Activated CD4-positive, alpha-beta T cell treated with anti-CD3 and anti-CD28 coated beads for 1 hour (primary cell): ENCODE measurements around the gene CAVIN4.

ENCODE experiments used
- DNase-seq: peaks from one replicate; pipeline ENCODE4 v3.0.0-alpha.2; 2020

CAVIN4 gene, protein sequence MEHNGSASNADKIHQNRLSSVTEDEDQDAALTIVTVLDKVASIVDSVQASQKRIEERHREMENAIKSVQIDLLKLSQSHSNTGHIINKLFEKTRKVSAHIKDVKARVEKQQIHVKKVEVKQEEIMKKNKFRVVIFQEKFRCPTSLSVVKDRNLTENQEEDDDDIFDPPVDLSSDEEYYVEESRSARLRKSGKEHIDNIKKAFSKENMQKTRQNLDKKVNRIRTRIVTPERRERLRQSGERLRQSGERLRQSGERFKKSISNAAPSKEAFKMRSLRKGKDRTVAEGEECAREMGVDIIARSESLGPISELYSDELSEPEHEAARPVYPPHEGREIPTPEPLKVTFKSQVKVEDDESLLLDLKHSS

DNA sequence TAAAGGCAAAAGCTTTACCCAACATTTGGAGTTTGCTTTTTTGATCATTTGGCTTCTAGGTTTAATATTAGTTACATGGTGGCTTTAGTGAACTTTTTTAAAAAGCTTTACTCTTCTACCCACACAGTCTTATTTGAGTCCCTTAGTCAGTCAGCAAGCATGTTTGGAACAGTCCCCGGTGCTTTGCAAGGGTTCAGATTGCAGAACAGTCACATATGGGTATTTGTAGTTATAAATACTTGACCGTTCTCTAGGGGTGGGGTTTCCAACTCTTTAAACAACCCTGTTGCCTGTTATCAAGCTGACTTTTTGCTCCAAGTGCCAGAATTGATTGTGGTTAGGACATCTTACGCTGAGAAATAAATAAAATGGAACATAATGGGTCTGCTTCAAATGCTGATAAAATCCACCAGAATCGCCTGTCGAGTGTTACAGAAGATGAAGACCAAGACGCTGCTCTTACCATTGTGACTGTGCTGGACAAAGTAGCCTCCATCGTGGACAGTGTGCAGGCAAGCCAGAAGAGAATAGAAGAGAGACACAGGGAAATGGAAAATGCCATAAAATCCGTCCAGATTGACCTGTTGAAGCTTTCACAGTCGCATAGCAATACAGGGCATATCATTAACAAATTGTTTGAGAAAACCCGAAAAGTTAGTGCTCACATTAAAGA lies at the start of gene CAVIN4:
TSS of gene CAVIN4 (plus strand) at position 304 of the 673 bp plus-strand sequence. CDS start at position 369, 65 bp downstream.
- DNase-seq: no peak

DNA sequence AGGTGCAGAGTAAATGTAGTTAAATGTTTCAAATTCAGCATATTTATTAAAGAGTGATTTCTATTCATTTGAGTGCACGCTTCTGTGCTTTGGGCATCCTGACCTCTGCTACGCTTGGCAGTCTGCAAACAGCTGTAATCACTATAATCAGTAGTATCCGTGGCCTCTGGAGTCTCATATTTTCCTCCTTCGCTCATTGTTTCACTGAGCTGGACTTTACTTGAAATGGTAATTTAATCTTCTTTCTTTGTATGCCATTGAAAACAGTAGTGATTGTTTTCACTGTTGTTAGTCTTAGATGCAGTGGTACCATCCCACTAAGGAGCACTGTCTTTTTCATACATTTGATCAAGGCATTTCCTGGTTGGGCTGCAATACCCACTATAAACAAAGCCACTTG lies 43.5 kb upstream of the CAVIN4 start:
- DNase-seq: no peak

DNA sequence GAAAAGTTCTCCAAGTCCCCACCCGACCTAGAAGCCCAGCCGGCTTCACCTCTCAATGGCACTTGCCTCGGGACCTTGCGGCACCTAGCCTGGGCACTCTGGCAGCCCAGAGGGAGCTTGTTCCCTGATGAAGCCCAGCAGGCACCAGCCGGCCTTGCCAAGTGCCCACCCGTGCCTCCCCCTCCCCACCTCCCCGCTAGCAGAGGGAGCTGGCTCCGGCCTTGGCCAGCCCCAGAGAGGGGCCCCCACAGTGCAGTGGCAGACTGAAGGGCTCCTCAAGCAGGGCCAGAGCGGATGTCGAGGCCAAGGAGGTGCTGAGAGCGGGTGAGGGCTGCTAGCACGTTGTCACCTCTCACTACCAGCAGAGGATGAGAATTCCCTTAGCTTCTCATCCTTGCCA lies 37.6 kb upstream of the CAVIN4 start:
- DNase-seq: no peak

DNA sequence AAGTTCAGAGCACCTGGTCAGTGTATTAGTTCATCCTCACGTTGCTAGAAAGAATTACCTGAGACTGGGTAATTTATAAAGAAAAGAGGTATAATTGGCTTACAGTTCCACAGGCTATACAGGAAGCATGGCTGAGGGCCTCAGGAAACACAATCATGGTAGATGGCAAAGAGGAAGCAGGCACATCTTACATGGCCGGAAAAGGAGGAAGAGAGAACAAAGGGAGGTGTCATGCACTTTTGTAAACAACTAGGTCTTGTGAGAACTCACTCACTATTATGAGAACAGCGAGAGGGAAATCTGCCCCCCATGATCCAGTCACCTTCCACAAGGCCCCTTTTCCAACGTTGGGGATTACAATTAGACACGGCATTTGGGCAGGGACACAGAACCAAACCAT lies 28.8 kb upstream of the CAVIN4 start:
- DNase-seq: no peak

DNA sequence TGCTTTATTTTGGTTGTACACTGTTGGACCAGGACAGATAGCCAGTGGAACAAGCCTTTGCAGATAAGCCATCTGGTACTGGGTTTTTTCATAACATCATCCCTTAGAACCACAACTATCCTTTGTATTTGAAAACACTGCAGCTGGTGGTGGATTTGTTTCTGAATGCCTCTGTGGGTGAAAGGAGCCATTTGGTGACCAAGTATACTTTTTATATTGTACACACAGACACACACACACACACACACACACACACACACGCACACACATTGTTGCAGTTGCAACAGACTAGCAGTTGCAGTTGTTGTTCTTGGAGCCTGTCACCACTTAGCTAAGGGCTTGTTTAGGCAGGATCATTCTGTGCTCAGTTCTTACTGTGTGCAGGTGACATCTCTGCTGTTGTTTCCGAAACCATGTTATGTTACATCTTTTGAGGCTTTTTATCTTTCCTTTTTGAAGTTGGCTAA lies 22.9 kb upstream of the CAVIN4 start:
- DNase-seq: no peak

DNA sequence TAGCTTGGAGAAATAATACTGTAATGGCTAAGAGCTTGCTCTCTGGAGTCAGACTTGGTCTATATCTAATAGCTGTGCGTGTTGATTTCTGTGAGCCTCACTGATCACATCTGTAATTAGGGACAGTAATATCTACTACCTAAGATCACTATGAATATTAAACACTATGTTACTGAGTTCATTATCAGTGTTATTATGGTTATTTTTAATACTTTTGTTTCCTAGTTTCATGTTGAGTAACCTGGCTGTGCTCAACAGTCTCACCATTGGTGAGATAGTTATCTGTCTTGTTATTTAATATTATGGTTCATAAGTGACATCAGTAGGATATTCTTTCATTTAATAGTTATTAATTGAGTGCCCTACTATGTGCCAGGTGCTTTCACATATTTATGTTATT lies 22.4 kb upstream of the CAVIN4 start:
- DNase-seq: no peak

DNA sequence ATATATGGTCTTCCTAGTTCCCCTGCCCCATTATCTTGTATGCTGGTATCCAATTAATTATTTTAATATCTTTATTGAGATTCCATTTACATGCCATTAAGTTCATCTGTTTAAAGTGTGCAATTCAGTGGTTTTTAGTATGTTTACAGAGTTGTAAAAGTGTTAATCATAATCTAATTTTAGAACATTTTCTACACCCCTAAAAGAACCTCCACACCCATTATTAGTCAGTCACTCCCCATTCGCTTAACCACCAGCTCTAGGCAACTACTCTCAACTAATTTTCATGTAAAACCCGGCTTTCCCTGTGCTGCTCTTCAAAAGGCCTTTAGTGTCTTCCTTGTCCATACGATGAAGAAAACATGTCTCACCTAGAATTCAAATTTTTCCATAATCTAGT lies 20.8 kb upstream of the CAVIN4 start:
- DNase-seq: no peak

DNA sequence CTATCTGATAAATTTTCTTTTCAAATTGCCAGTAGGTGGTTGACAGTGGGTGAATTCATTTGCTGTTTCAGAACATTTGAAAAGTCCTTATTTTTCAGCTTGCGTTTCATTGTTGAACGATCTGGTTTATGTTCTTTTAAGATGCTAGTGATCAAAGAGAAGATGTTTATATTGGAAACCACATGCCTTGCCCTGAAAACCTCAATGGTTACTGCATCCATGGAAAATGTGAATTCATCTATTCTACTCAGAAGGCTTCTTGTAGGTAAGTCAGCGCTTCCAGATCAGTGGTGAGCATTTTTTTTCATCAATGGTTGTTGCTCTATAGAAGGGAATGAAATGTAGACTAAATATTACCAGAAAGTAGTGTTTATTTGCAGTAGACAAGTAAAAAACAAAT lies 16.6 kb upstream of the CAVIN4 start:
- no peak for DNase-seq

DNA sequence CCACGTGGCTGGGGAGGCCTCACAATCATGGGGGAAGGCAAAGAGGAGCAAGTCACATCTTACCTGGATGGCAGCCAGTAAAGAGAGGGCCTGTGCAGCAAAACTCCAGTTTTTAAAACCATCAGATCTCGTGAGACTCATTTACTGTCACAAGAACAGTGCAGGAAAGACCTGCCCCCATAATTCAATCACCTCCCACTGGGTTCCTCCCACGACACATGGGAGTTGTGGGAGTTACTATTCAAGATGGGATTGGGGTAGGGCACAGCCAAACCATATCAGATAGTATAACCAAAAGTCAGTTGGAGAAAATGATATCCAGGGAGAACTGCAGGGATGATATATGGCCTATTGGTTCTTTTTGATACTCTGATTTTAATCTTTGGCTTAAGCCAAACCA lies 10.0 kb upstream of the CAVIN4 start:
- DNase-seq: no peak

DNA sequence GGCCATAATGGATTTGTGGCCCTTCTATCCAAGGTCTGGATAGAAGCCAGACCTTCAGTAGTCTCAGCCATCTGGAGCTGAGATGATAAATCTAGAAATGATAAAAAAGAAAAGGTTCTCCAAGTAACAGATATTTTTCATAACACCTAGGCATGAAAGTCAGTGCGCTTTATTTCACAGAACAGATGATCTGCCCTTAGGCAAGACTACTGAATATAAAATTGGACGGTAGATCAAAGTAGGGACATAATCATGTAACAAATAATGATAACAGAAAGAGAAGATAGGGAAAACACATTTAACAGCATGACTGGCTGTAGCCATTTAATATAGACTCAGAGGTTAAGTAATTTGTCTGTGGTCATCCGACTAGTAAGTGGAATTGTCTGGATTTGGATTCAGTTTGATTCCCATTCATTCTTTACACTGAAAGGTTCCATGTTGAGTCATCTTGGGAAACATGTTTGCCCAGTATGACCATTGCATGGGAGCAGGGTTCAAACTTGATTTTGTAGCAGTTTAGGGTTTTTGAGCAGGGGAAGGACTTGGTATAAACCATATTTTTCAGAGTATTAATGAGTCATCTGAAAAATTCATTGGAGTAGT lies 4.1 kb upstream of the CAVIN4 start:
- no peak for DNase-seq

DNA sequence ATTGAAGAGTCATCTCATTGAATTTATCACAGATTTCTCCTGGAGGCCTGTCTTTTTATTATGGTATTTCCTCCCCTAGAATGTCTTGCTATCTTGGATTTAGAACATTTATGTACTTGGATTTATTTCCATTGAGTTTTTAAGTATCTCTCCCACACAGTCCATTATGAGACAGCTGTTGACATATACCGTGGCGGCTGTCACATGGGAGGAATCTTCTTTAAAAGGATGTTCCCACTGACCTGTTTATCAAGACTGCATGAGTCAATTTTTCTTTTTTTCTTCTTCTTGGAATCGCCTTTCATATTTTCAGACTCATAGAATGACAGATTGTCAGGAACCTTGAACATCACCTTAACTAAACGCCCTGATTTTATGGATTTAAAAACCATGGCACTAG lies 2.9 kb upstream of the CAVIN4 start:
- DNase-seq: no peak

DNA sequence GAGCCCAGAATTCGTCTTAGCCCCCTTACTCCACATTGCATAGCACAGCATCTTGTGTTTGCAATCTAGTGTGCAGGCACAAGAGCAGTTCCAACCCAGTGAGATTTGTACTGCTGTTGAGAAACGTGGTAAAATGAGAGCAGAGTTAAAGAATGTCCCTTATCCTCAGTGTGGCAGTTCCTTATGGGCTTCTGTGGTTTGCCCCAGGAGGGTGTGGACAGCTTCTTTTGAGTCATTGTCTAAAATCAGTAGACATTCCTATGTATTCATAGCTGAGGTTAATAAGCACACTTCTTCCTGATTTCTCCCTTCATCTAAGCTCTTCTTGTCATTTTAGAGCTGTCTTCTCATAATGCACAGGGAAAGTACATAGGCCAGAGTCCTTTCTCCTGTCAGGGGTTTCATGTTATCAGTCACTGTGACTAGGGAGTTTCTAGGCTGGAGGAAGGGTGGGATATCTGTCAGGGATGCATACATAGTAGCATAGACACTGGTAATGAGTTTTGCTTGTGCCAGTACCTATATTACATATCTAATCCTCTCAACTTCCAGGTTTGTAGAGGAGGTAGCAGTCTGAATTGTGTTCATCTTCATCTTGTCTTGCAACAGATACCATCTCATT lies 2.0 kb upstream of the CAVIN4 start:
- no peak for DNase-seq

DNA sequence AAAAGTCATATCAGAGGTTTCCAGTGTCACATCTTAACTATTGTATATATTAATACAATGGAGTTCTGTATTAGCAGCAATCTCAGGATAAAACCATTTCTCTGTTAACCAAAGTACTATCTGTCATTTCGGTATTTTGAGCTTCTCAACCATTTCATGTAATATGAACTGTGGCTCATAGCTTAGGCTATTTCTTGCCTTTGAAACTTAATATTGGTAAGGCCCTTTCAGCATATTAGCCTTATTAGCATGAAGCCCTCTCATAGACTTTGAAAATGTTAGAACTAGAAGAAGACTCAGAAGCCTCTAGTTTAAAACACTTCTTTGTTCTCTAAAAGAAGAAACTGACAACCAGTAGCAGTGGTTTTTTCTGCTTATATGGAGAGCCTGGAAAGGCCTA lies 731 bp downstream of the CAVIN4 start:
- DNase-seq: no peak

DNA sequence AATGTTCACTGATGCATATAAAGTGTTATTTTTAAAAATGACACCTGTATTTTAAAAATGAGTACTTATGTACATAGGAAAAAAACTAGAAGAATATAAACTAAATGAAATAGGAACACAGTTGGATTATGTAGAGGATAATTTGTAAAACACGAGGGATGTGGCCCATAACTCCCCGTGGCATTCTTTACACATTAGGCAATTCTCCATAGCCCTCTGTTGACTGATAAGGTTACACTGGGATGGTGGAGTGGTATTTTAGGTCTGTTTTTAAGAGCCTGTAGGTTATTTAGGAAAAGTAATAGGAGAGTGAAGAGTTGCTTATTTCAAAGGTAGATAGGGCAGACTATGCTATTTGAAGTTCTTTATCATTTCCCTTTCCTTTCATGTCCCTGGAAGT lies 1.8 kb downstream of the CAVIN4 start:
- DNase-seq: no peak

DNA sequence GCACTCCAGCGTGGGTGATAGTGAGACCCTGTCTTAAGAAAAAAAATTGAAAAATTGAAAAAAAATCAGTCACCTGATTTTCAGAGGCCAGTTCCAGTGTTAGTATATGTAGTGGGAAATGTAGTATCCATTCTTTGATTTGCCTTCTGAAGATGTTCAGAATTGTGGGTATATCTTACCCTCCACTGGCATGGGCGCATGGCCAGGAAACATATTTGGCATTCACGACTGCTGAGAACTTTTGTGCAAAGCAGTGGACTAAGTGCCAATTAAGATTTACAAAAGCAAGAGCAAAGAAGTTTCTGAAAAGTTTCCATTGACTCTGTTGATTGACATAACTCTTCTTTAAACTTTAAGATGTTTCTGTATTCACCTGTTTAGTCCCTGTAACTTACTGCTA lies 2.4 kb downstream of the CAVIN4 start:
- no peak for DNase-seq

DNA sequence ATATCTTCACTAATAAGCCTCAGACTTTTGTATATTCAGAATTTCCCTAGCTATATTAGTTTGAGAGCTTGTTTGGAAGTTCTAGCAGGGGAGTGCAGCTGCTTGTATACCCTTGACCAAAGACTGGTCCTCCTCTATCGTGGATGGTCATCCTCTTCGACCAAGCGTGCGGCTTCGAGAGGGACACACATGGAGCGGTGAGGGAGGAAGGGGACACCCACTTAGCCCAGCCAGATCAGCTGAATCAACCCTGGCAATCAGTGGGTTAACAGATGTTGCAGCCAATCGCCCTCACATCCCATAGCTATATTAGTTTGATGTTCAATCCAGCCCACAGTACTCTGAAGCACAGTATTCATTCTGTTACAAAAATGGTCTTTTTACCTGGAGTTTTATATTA lies 3.2 kb downstream of the CAVIN4 start:
- DNase-seq: no peak

DNA sequence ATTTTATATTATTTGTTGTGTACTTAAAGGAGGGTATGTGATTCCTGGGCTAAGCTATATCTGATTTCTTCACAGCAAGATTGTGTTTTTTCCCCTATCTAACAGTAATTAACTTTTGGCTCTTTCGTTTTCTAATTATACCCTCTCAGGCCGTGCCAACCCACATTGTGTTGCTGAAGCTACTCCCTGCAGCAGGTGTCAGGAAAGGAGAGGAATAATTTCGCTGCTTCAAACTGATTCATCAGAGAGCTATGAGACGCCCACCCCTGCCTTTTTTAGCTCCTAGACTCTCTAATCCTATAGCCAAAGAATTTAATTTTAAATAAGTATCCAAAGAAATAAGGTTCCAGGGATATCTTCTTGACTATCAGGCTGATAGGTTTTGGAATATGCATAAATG lies 3.8 kb downstream of the CAVIN4 start:
- DNase-seq: no peak

DNA sequence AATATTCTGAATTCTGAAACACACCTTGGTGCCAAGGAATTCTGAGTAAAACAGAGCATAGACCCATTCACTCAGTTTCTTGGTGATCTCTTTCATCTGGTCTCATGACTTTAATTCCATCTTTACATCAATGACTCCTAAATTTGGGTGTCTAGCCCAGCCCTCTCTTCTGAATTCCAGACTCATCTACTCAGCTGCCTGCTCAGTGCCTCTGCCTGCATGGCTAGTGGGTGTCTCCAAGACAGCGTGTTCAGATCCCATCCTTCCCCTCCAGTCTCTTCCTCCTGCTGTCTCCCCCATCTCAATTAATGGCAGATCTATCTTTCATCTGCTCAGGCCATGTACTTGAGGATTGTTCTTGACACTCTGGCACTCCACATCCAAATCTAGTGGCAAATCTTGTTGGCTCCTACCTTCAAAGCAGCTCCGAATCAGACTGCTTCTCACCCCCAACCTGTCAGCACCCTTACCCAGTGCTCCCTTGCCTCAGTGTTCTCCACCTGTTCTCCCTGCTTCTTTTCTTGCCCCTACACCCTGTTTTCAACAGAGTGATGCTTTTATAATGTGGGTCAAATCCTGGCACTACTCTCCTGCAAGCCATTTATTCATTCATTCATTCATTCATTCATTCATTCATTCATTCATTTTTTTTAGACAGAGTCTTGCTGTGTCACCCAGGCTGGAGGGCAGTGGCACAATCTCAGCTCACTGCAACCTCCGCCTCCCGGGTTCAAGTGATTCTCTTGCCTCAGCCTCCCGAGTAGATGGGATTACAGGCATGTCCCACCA lies 5.3 kb downstream of the CAVIN4 start:
- no peak for DNase-seq

DNA sequence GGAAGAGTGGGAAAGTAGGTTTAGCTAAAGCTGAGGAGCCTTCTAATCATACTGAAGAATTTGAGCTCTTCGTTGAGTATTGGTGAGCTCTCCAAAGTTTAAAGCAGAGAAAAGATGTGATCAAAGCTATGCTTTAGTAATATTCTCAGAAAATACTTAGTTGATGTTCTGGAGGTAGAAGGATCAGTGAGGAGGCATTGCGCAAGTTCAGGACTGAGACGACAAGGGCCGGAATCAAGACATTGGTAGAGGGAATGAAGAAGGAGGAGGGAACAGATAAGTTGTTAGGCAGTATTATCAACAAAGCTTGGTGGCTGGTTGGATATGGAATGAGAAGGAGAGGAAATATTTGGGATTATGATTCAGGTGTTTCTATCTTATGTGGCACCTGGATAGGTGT lies 7.1 kb downstream of the CAVIN4 start:
- DNase-seq: no peak

DNA sequence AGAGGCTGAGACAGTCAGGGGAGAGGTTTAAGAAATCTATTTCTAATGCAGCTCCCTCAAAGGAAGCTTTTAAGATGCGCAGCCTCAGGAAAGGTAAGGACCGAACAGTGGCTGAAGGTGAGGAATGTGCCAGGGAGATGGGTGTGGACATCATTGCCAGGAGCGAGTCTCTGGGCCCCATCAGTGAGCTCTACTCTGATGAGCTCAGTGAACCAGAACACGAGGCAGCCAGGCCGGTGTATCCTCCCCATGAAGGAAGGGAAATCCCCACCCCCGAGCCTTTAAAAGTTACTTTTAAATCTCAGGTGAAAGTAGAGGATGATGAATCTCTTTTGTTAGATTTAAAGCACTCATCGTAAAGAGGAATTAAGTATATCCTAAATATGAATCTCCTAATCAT lies 8.2 kb downstream of the CAVIN4 start:
- no peak for DNase-seq

DNA sequence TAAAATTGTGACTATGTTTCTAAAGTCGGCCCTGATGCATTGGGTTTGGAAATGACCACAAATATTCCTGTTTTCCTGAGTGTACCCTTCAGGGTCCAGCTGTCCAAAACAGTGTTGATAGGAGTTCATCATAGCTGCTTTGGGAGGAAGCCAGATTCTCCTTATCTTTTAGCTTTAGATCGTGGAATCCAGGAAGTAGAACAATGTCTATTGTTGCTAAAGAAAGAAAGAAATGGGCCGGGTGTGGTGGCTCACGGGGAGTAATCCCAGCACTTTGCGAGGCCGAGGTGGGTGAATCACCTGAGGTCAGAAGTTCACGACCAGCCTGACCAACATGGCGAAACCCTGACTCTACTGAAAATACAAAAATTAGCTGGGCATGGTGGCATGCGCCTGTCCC lies 9.5 kb downstream of the CAVIN4 start:
- no peak for DNase-seq

DNA sequence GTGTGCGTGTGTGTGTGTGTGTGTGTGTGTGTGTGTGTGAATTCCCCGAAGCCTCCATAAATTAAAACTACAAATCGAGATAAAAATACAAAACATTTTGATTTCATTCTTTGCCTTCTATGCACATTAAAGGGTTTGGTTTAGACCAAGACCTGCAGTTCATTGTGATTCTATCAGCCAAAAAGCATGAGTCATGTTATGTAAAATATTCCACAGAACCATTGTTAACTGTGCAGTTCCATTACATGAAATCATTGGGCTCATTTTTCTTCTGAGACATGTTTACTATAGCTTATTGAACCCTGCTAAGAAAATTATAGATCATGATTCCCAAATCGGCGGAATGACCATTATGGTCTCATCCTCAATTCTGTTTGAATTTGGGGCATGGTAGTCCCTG lies 11.7 kb downstream of the CAVIN4 start:
- no peak for DNase-seq

DNA sequence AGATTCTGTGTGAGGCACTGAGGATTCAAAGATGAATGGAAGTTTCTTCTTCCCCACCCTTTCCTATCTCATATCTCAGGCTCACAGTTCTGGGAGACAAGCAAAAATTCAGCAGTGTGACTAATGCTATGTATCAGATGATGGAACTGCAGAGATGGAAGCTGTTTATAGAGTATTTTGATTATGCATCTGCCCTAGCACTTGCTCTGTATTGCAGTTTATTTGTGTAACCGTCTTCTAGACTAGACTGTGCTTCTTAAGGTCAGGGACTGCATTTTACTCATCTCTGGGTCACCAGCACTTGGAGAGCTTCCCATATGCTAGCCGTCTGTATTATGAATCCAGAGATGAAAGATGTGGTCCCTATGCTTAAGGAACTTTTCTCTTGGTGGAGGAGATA lies 12.6 kb downstream of the CAVIN4 start:
- no peak for DNase-seq
